ENCODE results near the gene HEG1. TPM values are rescaled to one million over a fixed set of nuclear protein-coding genes. Genes with fewer than 3 reads are reported as not detected.
A peak's percentile ranks its signal among the peaks of the same experiment; 100 is the strongest.
"Not testable (repeated sequence)": the region's sequence is repeated elsewhere in the genome, so short reads cannot be mapped to it uniquely, and the experiment has no call there.

Gene HEG1, protein sequence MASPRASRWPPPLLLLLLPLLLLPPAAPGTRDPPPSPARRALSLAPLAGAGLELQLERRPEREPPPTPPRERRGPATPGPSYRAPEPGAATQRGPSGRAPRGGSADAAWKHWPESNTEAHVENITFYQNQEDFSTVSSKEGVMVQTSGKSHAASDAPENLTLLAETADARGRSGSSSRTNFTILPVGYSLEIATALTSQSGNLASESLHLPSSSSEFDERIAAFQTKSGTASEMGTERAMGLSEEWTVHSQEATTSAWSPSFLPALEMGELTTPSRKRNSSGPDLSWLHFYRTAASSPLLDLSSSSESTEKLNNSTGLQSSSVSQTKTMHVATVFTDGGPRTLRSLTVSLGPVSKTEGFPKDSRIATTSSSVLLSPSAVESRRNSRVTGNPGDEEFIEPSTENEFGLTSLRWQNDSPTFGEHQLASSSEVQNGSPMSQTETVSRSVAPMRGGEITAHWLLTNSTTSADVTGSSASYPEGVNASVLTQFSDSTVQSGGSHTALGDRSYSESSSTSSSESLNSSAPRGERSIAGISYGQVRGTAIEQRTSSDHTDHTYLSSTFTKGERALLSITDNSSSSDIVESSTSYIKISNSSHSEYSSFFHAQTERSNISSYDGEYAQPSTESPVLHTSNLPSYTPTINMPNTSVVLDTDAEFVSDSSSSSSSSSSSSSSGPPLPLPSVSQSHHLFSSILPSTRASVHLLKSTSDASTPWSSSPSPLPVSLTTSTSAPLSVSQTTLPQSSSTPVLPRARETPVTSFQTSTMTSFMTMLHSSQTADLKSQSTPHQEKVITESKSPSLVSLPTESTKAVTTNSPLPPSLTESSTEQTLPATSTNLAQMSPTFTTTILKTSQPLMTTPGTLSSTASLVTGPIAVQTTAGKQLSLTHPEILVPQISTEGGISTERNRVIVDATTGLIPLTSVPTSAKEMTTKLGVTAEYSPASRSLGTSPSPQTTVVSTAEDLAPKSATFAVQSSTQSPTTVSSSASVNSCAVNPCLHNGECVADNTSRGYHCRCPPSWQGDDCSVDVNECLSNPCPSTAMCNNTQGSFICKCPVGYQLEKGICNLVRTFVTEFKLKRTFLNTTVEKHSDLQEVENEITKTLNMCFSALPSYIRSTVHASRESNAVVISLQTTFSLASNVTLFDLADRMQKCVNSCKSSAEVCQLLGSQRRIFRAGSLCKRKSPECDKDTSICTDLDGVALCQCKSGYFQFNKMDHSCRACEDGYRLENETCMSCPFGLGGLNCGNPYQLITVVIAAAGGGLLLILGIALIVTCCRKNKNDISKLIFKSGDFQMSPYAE (N-terminal part only)
- 22.0 TPM for total RNA-seq

DNA sequence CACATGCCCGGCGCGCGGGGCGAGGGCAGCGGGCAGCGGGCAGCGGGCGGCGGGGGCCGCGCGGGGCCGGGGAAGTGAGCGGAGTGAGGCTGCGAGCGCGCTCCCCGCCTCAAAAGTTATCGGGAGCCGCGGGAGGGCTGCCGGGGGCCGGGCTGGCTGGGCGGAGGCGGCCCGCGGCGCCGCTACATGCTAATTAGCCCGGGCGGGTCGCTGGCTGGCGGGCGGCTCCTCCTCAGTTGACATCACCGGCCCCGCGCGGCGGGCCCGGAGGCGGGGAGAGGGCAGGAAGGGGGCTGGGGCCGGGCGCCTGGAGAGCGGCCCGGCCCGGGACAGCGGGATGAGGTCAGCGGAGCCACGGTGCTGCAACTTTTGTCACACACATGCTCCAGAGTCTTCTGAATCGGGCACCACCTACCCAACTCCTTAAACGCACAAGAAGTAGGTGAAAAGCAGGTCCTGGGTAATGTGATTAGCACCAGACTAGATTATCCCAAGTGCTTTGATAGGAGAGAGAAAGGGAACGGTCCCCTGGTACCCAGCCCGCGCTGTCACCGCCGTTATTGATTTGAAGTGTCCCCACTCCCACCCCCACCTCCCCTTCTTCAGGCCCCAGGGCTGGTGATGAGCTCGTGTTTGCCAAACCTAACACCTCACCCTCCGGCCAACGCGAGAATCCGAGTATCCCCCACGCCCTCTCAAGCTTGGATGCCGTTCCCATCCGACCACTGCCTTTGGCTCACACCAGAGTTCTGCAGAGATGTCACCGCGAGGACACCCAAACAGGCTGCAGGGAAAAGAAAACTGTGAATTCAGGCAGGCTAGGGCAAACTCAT lies at the start of gene HEG1:
Gene HEG1, minus strand, starts transcription at position 85 of the 833 bp plus-strand sequence. CDS start 107 bp downstream, outside the sequence.
- peak; percentile 62 for DNase-seq

DNA sequence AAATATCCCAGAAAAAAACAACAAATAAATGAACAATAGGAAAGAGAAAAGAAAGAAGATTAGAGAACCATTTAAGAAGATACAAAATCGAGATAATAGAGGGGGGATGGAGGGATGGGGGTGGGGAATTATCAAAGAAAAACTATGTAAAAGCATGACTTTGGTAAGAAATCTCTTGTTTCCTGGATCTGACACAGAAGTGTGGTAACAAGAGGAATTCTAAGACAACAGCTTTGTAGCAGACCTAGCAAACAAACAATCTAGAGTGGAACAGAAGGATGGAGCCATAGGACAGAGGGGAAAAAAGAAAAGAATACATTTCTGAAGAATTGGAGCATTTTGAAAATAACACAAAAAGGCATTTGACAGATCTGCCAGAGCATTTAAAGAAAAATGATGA lies 49.3 kb upstream of the HEG1 start:
- DNase-seq = no peak

DNA sequence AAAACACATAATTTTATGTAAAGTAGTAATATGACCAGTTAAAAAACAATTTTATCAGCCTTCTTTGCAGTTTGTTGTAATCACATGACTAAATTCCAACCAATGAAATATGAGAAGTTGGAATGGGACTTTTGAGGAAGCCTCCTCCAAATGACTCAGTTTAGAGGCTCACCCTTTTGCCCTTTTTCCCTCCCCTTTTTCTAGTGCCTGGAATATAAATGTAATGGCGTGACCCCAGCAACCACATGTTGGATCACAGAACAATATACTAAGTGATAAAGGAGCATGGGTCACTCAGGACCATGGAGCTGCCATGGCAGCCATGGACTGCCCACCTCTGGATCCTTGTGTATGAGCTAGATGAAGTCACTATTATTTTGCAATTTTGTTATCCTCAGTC lies 48.8 kb upstream of the HEG1 start:
- no peak for DNase-seq

DNA sequence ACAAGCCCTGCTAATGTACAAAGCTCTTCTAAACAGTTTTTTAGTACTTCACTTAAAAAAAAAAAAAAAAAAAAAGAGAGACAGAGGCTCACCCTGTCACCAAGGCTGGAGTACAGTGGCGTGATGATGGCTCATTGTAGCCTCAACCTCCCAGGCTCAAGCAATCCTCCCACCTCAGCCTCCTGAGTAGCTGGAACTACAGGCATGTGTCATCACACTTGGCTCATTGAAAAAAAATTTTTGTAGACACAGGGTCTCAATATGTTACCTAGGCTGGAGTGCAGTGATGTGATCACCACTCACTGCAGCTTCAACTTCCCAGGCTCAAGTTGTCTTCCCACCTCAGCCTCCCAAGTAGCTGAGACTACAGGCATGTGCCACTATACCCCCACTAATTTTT lies 47.6 kb upstream of the HEG1 start:
- DNase-seq = no peak

DNA sequence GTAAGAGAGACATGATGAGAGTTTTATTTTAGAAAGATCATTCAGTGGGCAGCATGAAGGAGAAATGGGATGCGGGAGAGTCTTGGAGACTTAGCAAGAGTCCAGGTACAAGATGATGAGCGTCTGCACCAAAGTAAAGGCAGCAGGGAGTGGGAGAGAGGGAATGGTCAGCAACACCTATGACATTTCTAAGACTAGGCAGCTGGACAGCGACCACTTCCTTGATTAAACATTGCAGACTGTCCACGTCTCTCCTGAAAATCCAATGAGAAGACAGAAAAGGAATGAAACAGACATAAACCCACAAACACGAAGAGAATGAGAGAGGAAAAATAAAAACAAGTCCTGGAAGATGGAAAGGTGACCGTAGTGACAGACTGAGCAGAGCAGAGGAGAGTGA lies 46.7 kb upstream of the HEG1 start:
- no peak for DNase-seq

DNA sequence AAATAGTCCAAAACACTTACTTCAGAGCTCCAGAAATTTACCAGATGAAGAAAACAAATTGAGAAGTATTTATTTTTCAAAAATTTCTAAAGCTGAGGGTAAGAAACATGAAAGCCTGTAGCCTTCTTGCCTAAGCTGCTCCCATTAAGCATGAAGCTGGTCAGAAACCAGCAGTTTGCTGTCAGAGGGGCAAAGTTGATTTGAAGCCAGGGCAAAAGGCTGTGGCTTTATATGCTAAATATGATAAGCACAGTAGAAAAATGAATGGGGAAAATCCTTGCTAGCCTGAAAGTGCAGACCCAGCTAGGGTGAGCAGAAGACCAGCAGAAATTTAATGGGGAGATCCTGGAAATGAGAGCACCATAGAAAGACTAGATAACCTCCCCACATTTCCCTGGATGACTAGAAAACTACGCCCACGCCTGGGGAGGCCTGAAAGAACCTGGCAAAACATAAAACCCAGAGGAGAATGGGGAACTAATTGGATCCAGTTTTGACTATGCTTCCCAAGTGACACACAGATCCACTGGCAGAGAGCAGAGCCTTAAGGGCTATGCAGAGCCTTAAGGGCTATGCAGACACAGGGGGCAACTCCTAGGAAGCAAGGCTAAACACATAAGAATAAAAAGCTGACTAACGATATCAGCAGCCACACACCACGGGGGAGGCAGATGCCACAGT lies 43.0 kb upstream of the HEG1 start:
- no peak for DNase-seq

DNA sequence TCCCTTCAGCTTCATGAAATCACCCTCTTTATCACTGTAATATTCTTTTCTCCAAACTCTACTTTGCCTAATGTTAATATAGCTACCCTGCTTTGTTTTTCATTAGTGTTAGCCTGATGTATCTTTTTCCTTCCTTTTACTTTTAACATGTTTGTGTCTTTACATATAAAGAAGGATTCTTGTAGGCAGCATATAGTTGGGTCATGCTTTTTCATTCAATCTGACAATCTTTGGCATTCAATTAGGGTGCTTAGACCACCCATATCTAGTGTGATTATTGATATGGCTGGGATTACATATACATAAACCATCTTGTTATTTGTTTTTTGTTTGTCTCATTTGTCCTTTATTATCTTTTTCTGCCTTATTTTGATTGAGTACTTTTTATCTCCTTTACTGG lies 34.9 kb upstream of the HEG1 start:
- DNase-seq = no peak

DNA sequence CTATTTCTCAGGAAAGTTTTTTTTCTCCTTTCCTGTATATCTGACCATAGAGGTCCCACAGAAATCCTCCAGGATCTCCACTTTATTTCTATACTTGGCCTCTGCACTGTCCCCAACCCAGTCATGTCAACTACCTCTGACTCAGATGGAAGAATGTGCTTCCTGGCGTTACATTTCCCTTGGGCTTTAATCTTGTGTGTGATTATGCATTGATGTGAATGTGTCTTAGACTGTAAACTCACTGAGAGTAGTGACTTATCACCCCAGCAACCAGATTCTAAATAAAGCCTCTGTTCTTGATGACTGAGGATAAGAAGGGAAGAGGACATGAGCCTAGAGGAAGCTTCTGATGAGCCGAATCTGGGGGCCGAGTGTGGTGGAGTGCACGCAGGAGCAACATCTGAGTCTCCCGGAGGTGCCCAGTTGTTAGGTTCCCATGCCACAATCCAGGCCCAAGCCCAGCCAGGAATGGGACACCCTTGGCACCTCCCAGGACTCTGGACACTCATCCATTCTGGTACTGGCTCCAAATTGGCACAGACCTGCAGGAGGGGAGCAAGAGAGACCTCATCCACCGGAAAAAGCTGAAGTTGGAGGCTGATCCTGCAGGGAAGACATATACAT lies 32.1 kb upstream of the HEG1 start:
- DNase-seq = no peak

DNA sequence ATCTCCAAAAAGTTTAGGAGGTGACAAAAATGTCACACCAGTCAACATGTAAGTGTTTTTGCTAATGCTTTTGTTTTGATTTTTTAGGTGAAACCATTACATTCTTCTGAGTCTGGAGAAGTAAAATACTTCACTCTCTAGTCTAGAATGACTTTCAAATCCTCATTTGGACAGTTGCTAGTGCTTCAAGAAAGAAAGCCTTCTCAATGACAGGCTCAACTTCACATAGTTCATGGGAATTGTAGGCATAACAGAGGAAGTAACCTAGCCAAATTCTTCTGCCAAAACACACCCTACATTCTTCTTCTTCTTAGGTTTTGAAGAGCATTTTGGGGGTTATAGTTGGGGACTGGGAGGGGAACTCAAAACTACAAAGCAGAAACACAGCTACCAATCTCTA lies 29.4 kb upstream of the HEG1 start:
- no peak for DNase-seq

DNA sequence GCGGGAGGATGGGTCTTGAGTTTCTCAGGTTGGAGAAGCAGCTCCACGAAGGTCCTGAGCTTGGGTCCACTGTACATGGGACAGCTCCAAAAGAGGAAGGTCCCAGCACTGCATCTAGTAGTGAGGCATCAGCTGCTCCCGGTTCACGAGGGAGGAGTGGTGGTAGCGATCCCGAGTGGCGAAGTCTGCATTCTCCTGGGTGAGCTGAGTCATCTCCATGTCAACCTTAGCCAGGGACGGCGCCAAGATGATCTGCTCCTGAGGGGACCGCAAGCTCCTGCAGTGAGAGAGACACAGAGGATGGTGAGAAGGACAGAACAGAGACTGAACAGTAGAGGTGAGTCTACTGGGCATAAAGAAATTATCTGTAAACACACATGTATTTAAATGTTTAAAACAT lies 28.0 kb upstream of the HEG1 start:
- no peak for DNase-seq

DNA sequence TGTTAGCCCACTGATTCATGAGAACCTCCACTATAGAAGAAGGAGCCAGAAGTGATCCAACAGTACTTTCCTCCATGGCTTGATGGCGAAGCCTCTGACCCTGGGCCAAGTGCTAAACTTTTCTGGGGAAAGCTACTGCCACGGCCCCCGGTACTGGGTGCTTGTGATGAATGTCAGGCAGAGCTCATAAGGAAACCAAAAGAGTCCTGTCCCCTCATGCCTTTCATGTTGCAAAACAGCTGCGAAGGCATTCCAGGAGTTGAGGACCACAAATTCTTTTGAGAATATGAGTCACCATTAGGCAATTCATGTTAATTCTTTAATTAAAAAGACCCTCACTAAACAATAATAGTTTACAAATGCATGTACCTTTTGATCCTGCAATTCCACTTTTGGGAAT lies 26.5 kb upstream of the HEG1 start:
- DNase-seq = not testable (repeated sequence)

DNA sequence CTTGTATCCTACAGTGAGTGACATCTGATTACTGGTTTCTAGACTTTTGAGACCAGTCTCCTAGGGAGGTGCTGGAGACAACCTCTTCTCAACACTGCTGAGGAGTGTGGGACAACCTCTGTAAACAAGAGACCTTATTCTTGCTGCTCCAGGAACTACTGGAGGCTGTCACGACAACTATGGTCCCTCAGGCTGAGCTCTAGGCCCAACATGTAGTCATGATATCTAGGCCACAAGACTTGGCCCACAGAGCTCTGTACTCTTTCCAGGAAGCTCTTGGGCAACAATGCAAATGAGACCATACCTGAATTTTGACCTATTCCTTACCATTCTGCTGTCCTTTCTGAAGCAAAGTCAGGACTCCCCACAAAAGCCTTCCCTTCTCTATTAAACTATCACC lies 24.3 kb upstream of the HEG1 start:
- DNase-seq = no peak

DNA sequence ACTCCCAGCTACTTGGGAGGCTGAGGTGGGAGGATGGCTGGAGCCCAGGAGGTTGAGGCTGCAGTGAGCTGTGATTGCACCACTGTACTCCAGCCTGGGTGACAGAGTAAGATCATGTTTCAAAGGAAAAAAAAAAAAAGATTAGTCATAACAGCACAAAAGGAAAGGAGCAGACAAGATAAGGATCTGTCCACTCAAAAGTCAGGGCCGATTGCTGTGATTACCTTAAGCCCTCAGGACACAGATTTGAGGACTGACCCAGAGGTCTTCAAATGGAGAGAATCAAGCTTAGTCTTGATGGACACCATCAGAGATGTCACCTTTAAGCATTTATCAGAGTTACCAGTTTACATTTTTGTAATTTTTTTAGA lies 23.9 kb upstream of the HEG1 start:
- DNase-seq = no peak

DNA sequence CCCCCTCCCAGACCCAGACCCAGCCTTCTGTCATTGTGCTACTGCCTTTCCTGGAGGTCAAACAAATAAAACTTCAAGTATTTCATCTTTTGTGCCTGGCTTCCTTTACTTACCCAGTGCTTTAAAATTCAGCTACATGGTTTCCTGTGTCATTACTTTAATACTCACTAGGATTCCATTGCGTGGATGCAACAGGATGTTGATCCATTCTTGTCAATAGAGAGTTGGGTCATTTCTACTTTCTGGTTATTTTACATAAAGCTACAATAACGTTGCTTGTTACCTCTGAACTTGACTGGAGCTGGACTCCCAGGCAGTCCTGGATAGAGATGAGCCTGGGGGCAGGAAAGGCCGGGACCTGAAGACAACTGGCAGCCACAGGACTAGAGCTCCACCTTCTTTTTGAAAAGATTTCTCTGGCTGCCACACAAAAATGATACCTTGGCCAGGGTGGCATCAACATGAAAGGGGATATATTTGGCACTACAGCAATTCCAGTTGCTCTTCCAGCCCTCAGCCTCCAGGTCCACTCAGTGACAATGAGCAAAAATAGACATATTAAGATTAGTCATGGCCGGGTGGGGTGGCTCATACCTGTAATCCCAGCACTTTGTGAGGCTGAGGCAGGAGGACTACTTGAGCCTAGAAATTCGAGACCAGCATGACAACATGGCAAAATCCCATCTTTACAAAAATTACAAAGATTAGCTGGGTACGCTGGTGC lies 23.3 kb upstream of the HEG1 start:
- DNase-seq = no peak

DNA sequence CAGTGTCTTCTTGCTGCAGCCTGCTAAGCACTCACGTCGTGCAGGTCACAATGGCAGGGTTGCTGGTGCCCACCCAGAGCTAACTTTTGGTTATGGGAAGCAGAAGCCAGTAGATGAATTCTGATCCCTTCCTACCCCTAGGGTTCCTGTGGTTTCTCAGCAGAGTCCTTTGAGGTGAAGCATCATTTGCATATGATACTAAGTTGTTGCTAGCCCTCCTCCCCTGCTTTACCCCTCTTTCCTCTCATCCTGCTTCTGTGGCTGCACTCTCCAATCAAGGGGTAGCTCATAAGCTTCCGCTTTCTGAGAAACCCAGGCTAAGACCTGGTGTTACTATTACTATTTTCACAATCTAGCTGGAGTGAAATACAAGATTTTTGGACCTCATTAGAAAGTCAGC lies 22.1 kb upstream of the HEG1 start:
- DNase-seq = no peak

DNA sequence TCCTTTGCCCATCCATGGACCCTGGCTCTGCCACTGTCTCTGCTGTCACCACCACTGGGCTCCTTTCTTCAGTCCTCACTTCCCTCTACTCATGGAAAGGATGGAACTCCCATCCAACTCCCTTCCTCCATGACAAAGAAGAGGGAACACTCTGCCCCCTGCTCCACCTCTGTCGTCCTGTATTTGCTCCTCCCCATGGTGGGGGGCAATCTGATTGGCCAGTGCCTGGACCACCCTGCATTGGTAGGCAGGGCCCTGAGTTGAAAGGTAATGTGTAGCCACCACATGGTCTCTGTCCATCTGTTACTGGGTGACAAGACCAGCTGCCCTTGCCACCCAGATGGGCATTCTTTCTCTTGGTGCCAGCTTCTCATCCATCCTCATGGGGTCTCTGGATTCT lies 20.7 kb upstream of the HEG1 start:
- DNase-seq = no peak

DNA sequence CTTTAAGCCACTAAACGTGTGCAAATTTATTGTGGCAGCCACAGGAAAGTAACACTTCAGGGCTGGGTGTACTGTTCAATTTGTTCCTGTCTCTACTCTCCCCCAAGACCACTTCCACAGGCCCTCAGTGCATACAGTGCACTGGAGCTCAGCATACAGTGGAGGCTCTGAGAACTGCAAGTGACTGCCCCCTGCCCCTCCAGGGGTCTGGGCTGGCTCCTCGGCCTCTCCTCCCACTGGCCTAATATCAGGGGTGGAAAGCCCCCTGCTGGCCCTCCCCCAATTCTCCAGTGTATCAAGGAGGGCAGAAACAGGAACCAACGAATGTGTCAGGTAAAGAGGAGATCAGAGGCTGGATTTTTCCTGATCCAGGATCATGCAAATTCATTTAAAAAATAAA lies 19.9 kb upstream of the HEG1 start:
- DNase-seq = no peak

DNA sequence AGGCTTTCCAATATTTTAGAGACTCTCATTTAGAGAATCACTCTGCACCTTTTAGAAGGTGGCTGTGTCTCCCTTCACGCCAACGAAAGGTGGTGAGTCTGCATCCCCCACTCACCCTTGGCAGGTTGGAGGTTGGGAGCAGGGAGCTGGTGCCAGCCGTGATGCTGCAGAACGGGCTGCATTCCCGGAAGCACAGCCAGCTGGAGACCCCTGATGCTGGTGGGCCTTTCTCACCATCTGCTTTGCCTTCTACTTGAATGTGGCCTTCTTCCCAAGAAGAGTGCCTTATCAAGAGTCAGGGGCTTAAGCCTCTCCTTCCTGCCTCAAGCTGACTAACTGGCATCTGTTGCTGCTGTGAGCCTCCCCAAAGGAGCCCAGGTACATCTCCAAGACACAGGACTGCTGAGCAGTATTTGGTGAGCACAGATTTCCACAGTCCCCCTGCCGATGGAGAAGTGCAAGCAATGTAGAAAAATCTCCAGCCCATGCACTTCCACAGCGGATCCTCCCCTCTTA lies 17.7 kb upstream of the HEG1 start:
- DNase-seq = no peak

DNA sequence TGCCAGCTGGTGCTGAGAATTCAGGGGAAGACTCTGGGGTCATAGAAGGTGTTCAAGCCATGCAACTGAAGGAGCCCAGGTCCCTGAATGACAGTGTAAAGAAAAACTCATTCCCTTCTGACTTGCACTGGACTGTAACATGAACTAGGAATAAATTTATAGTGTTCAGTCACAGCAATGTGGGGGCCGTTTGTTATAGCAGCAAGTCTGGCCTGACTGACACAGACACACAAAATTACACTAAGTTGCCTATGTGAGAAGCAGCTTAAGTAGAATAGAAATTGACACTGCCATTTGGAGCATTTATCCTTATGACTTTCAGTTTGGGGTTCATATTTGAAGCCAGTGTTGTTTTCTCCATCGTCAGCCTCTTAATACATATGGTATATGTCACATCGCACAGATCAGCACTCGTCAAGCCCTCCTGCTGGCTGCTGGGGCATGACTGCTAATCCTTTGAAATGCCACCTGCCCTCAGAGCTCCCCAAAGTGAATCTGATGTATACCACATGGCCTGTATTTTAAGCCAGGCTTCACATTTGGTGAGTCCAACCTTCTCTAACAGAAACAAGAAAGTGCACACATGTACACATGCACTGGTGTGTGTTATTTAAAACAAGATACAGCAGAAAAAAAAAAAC lies 17.1 kb upstream of the HEG1 start:
- peak; percentile 5 for DNase-seq
